Panc1 (cell line): ENCODE measurements around the gene CFAP58. TPM values are rescaled to one million over a fixed set of nuclear protein-coding genes. Genes with fewer than 3 reads are reported as not detected.

Experiments used
- ATAC-seq: fragments of 200-7000 bp; cut with Tn5 transposase; 2 replicates; pipeline ENCODE4 v1.9.1; 2020; ENCODE audit warnings: mild to moderate bottlenecking, moderate library complexity
- BruUV-seq: library from RNA; stranded (reverse); fragments of 400-500 nt; replicated peaks from 2 replicates; lab custom pipeline; 2021; lab: Mats Ljungman, UMichigan
- CTCF ChIA-PET: fragments of 300-600 bp; sonication (Branson Sonifier 250); formaldehyde crosslinking; loops from one replicate; lab custom pipeline; 2022; ENCODE audit warnings: antibody characterized with exemption; lab: Charles Lee
- POLR2A ChIA-PET: fragments of 300-600 bp; sonication (Branson Sonifier 250); formaldehyde crosslinking; loops from one replicate; lab custom pipeline; 2022; ENCODE audit warnings: antibody characterized with exemption; lab: Charles Lee
- DNase-seq: peaks from one replicate; pipeline ENCODE4 v3.0.0-alpha.2; 2010; ENCODE audit warnings: low read depth, low spot score
- H3K27ac ChIP-seq: 2 replicates; pipeline ENCODE4 v1.5.1; 2011; ENCODE audit warnings: mild to moderate bottlenecking, low read length, inconsistent platforms
- H3K27me3 ChIP-seq: fragments of 200-500 bp; sonication (Bioruptor generic); 2 replicates; pipeline ENCODE4 v1.6.0; 2014; ENCODE audit warnings: low read length, inconsistent platforms; ENCODE audit not compliant: control insufficient read depth, insufficient read depth
- H3K36me3 ChIP-seq: fragments of 200-500 bp; sonication (Bioruptor generic); 2 replicates; pipeline ENCODE4 v1.5.1; 2014; ENCODE audit warnings: inconsistent platforms, mild to moderate bottlenecking, low read length, moderate library complexity; ENCODE audit not compliant: control insufficient read depth, insufficient read depth
- H3K4me1 ChIP-seq: 2 replicates; pipeline ENCODE4 v1.5.1; 2011; ENCODE audit warnings: inconsistent platforms, mild to moderate bottlenecking, low read length, moderate library complexity; ENCODE audit not compliant: control insufficient read depth, insufficient read depth
- H3K4me3 ChIP-seq, 2 experiments: 2 replicates each; pipeline ENCODE4 v1.5.1; 2011 to 2012; ENCODE audit warnings: low read depth in 2 of 2, low read length in 2 of 2, mild to moderate bottlenecking in 2 of 2, inconsistent platforms in 1 of 2, moderate library complexity in 1 of 2
- H3K9me3 ChIP-seq: fragments of 200-500 bp; sonication (Bioruptor generic); 2 replicates; pipeline ENCODE4 v1.5.1; 2014; ENCODE audit warnings: low read depth, mild to moderate bottlenecking, inconsistent platforms, low read length, moderate library complexity; ENCODE audit not compliant: control insufficient read depth, insufficient read depth
- CTCF ChIP-seq: fragments of 450-650 bp; IDR thresholded peaks from 2 replicates; pipeline ENCODE4 v1.5.1; 2017; ENCODE audit warnings: mild to moderate bottlenecking
- POLR2AphosphoS5 ChIP-seq: IDR thresholded peaks from 2 replicates; pipeline ENCODE4 v1.6.1; 2012; ENCODE audit warnings: mild to moderate bottlenecking, low read depth, low read length, moderate library complexity
- REST ChIP-seq, 2 experiments: IDR thresholded peaks; 2 replicates each; pipeline ENCODE4 v1.6.1; 2011 to 2012; ENCODE audit warnings: low read depth in 2 of 2, control low read depth in 1 of 2, low read length in 1 of 2, mild to moderate bottlenecking in 1 of 2, moderate library complexity in 1 of 2; ENCODE audit not compliant: insufficient read depth in 1 of 2
- SIN3A ChIP-seq: IDR thresholded peaks from 2 replicates; pipeline ENCODE4 v1.6.1; 2012; ENCODE audit warnings: low read depth, mild to moderate bottlenecking, low read length, moderate library complexity, borderline replicate concordance; ENCODE audit not compliant: insufficient read depth
- TCF7L2 ChIP-seq: IDR thresholded peaks from 2 replicates; pipeline ENCODE4 v1.6.1; 2011; ENCODE audit warnings: mild to moderate bottlenecking, low read depth, low read length, inconsistent platforms
- in situ Hi-C: cut with HindIII; loops from 2 replicates; pipeline ENCODE4 v1.10.0; 2016; ENCODE audit warnings: low sequenced_read_pairs, low pct_unique_long_range_greater_than_20kb
- intact Hi-C: fragments of 100-400 bp; cut with micrococcal nuclease; formaldehyde crosslinking; loops from one replicate; pipeline ENCODE4 v1.10.0; 2022; ENCODE audit not compliant: unreplicated experiment
- total RNA-seq: library from RNA; stranded (reverse); gene quantifications from one replicate; pipeline ENCODE4 v1.2.1, GENCODE V29; 2021; ENCODE audit not compliant: unreplicated experiment

Gene CFAP58
- total RNA-seq, 1 experiment from 2014 or later, result 2.0 TPM

- intact Hi-C loops (no loop called here), in situ Hi-C loops (no loop called here)
- Histone ChIP-seq H3K27ac (no peak overlapping the region), H3K9me3 (no peaks in the 10 kb centered on the region), H3K36me3 (no peaks in the 10 kb centered on the region), H3K4me3 (no peak overlapping the region), H3K27me3 (peaks cover 3% of the 10 kb centered on the region; the same call in 1 of the 2 replicates), H3K4me1 (no peaks in the 10 kb centered on the region)
- ATAC-seq (no peak), DNase-seq (no peak)
- no peak for TF ChIP-seq CTCF
- no peak for TF ChIP-seq REST (IDR thresholded peaks at IDR 0.05; ENCODE audit: insufficient read depth in 1 of 2, low read depth in 2 of 2, low read length in 1 of 2)
- no peak for TF ChIP-seq TCF7L2
- TF ChIP-seq SIN3A, result no peak
- no peak for TF ChIP-seq POLR2AphosphoS5
- BruUV-seq, result no TSS peak
- ChIA-PET POLR2A (no interaction called here), CTCF (no interaction called here)
Measured at GRCh38 chr10:104445359-104445758, 91.7 kb downstream of the CFAP58 start.

GRCh38 chr10:104446151-104446550 is 92.5 kb downstream of the CFAP58 start:
- H3K4me1 ChIP-seq, result no peaks in the 10 kb centered on the region
- ATAC-seq (no peak), DNase-seq (no peak)
- ChIA-PET CTCF (no interaction called here), POLR2A (no interaction called here)
- H3K27ac ChIP-seq, result no peak overlapping the region
- H3K4me3 ChIP-seq, result no peak overlapping the region
- in situ Hi-C loops (no loop called here), intact Hi-C loops (no loop called here)
- no TSS peak for BruUV-seq
- TF ChIP-seq CTCF (no peak), SIN3A (no peak), TCF7L2 (no peak), REST (IDR thresholded peaks at IDR 0.05; ENCODE audit: insufficient read depth in 1 of 2, low read depth in 2 of 2, low read length in 1 of 2) (no peak), POLR2AphosphoS5 (no peak)
- no peaks in the 10 kb centered on the region for H3K9me3 ChIP-seq
- no peaks in the 10 kb centered on the region for H3K36me3 ChIP-seq
- H3K27me3 ChIP-seq, result peaks cover 3% of the 10 kb centered on the region; the same call in 1 of the 2 replicates
